Brain microvascular endothelial cell (primary cell): ENCODE measurements around the gene PLCG2.

Source experiments
- DNase-seq: peaks from one replicate; pipeline ENCODE4 v3.0.0-alpha.2; 2020
- H3K27ac ChIP-seq: fragments of 250-450 bp; sonication (Bioruptor Pico); 2 replicates; pipeline ENCODE4 v1.5.1; 2020; ENCODE audit warnings: mild to moderate bottlenecking, moderate library complexity
- H3K27me3 ChIP-seq: fragments of 250-450 bp; sonication (Bioruptor Pico); replicated peaks from 2 replicates; pipeline ENCODE4 v1.5.1; 2020; ENCODE audit warnings: mild to moderate bottlenecking
- H3K36me3 ChIP-seq: fragments of 250-450 bp; sonication (Bioruptor Pico); replicated peaks from 2 replicates; pipeline ENCODE4 v1.5.1; 2020; ENCODE audit warnings: mild to moderate bottlenecking
- H3K4me3 ChIP-seq: 2 replicates; pipeline ENCODE4 v1.5.1; 2011; ENCODE audit warnings: low read depth, mild to moderate bottlenecking, control low read depth, low read length, moderate library complexity
- CTCF ChIP-seq: IDR thresholded peaks from 2 replicates; pipeline ENCODE4 v1.5.1; 2011; ENCODE audit warnings: low read depth, mild to moderate bottlenecking, moderate library complexity, low read length, control low read depth, inconsistent platforms; ENCODE audit errors: missing control alignments
- in situ Hi-C: cut with HindIII; loops from 2 replicates; pipeline ENCODE4 v1.10.0; 2017; ENCODE audit warnings: low sequenced_read_pairs, low pct_ligation_motif_present

PLCG2 gene

GRCh38 chr16:81936209-81937000, 157.3 kb downstream of the PLCG2 start:
- no peak for DNase-seq
- Histone ChIP-seq H3K4me3 (no peak overlapping the region), H3K27ac (no peak overlapping the region), H3K27me3 (no peaks in the 10 kb centered on the region), H3K36me3 (no peaks in the 10 kb centered on the region)
- in situ Hi-C loops = no loop called here
- TF ChIP-seq CTCF = no peak

- Histone ChIP-seq H3K4me3 (no peak overlapping the region), H3K27me3 (no peaks in the 10 kb centered on the region), H3K27ac (no peak overlapping the region), H3K36me3 (no peaks in the 10 kb centered on the region)
- DNase-seq = peak; percentile 50
- TF ChIP-seq CTCF = no peak
- in situ Hi-C loops = no loop called here
Observed at GRCh38 chr16:81937305-81938038, 158.4 kb downstream of the PLCG2 start.

GRCh38 chr16:81938326-81939163, 159.5 kb downstream of the PLCG2 start:
- TF ChIP-seq CTCF = no peak
- no peaks in the 10 kb centered on the region for H3K36me3 ChIP-seq
- no peak overlapping the region for H3K4me3 ChIP-seq
- H3K27ac ChIP-seq = no peak overlapping the region
- in situ Hi-C loops = no loop called here
- H3K27me3 ChIP-seq = no peaks in the 10 kb centered on the region
- no peak for DNase-seq

- Histone ChIP-seq H3K27me3 (no peaks in the 10 kb centered on the region), H3K27ac (no peak overlapping the region), H3K4me3 (no peak overlapping the region), H3K36me3 (no peaks in the 10 kb centered on the region)
- in situ Hi-C loops = no loop called here
- DNase-seq = no peak
- TF ChIP-seq CTCF = peak; percentile 19
Observed at GRCh38 chr16:81939164-81940056, 160.3 kb downstream of the PLCG2 start.
